Measurements from ENCODE around the gene PADI2. TPM values are rescaled to one million over a fixed set of nuclear protein-coding genes. Genes with fewer than 3 reads are reported as not detected.

Gene PADI2
- 1 to 10 TPM; 2.3 to 3.0 TPM for total RNA-seq

- WGBS, 2 donors = 3 to 44% methylated on average over 5 to 52 of the region's 58 CpGs
- Histone ChIP-seq H3K27ac (peak within 1 kb of the TSS in 1 of 4 donors; percentile 23), H3K4me3 (no peak within 1 kb of the TSS)
Measured at GRCh38 chr1:17119076-17119772, at the start of gene PADI2. Gene PADI2 (minus strand): TSS chr1:17119451. CDS start chr1:17119371, 80 bp downstream.

GRCh38 chr1:17168091-17168876 is 49.0 kb upstream of the PADI2 start:
- no peaks in the 10 kb centered on the region for H3K4me1 ChIP-seq
- ATAC-seq (peak; percentile 60), DNase-seq (peak in 2 of 4 donors; percentile 8 to 31)
- no peaks in the 10 kb centered on the region for H3K27me3 ChIP-seq
- no peaks in the 10 kb centered on the region for H3K36me3 ChIP-seq (replicated peaks in 1 of 2; ENCODE audit: insufficient read depth in 1 of 2, low read depth in 2 of 2)
- H3K4me3 ChIP-seq = no peak overlapping the region
- TF ChIP-seq POLR2A (IDR thresholded peaks at IDR 0.05) = no peak
- TF ChIP-seq CTCF (IDR thresholded peaks at IDR 0.05) = no peak
- WGBS, 2 donors = 36 to 46% methylated on average over 11 to 13 of the region's 13 CpGs
- intact Hi-C loops (cut with DNase I) = no loop called here
- H3K9me3 ChIP-seq = no peaks in the 10 kb centered on the region
- peak overlapping the region in 2 of 4 donors; percentile 17 to 55 for H3K27ac ChIP-seq

More at GRCh38 chr1:17119076-17119772, at the start of gene PADI2:
- DNase-seq (peak; percentile 69 to 82 (median 79)), ATAC-seq (peak; percentile 82)
- no peaks in the 10 kb centered on the region for H3K36me3 ChIP-seq (replicated peaks in 1 of 2; ENCODE audit: insufficient read depth in 1 of 2, low read depth in 2 of 2)
- H3K9me3 ChIP-seq = no peaks in the 10 kb centered on the region
- intact Hi-C loops (cut with DNase I) = loop anchor here (10.0 kb wide), 1 partner anchor 54 kb away; no protein-coding TSS in a partner anchor
- H3K27me3 ChIP-seq = no peaks in the 10 kb centered on the region
- TF ChIP-seq CTCF (IDR thresholded peaks at IDR 0.05) (no peak), POLR2A (IDR thresholded peaks at IDR 0.05) (peak; percentile 21 to 57 (median 33))
- H3K4me1 ChIP-seq = peaks cover 24% of the 10 kb centered on the region

- WGBS, 2 donors = 56 to 59% methylated on average over 5 of the region's 5 CpGs
- ATAC-seq = no peak
- no peaks in the 10 kb centered on the region for H3K9me3 ChIP-seq
- no peak for DNase-seq
- peak overlapping the region in 1 of 4 donors; percentile 55 for H3K27ac ChIP-seq
- H3K4me3 ChIP-seq = no peak overlapping the region
- H3K36me3 ChIP-seq (replicated peaks in 1 of 2; ENCODE audit: insufficient read depth in 1 of 2, low read depth in 2 of 2) = no peaks in the 10 kb centered on the region
- TF ChIP-seq CTCF (IDR thresholded peaks at IDR 0.05) = no peak
- no peak for TF ChIP-seq POLR2A (IDR thresholded peaks at IDR 0.05)
- H3K4me1 ChIP-seq = no peaks in the 10 kb centered on the region
- intact Hi-C loops (cut with DNase I) = no loop called here
- no peaks in the 10 kb centered on the region for H3K27me3 ChIP-seq
Measured at GRCh38 chr1:17167786-17168090, 48.5 kb upstream of the PADI2 start.

- no peaks in the 10 kb centered on the region for H3K36me3 ChIP-seq (replicated peaks in 1 of 2; ENCODE audit: insufficient read depth in 1 of 2, low read depth in 2 of 2)
- 46 to 52% methylated on average over 3 to 4 of the region's 4 CpGs for WGBS, 2 donors
- H3K27ac ChIP-seq = no peak overlapping the region
- DNase-seq (no peak), ATAC-seq (no peak)
- intact Hi-C loops (cut with DNase I) = no loop called here
- H3K4me1 ChIP-seq = no peaks in the 10 kb centered on the region
- H3K9me3 ChIP-seq = no peaks in the 10 kb centered on the region
- no peaks in the 10 kb centered on the region for H3K27me3 ChIP-seq
- no peak overlapping the region for H3K4me3 ChIP-seq
- TF ChIP-seq POLR2A (IDR thresholded peaks at IDR 0.05) (no peak), CTCF (IDR thresholded peaks at IDR 0.05) (no peak)
Measured at GRCh38 chr1:17167041-17167785, 48.0 kb upstream of the PADI2 start.

Data from body of pancreas (tissue), 4 donors.